Smooth muscle cell (in vitro differentiated cells): ENCODE measurements around the gene NT5C. TPM values are rescaled to one million over a fixed set of nuclear protein-coding genes. Genes with fewer than 3 reads are reported as not detected.
A peak's percentile ranks its signal among the peaks of the same experiment; 100 is the strongest.
"Not testable (repeated sequence)": the region's sequence is repeated elsewhere in the genome, so short reads cannot be mapped to it uniquely, and the experiment has no call there.

Experiments
- DNase-seq: peaks from one replicate; lab custom pipeline; 2025; ENCODE audit not compliant: unreplicated experiment; lab: John Stamatoyannopoulos, UW
- H2AFZ ChIP-seq: fragments of 200-600 bp; sonication (generic); 2 replicates; pipeline ENCODE4 v1.6.0; 2016; ENCODE audit warnings: antibody characterized with exemption, low read depth, mild to moderate bottlenecking
- H3F3A ChIP-seq: fragments of 200-600 bp; sonication (generic); 2 replicates; pipeline ENCODE4 v1.6.0; 2017; ENCODE audit warnings: antibody characterized with exemption, low read depth
- H3K27ac ChIP-seq: fragments of 200-600 bp; sonication (generic); 2 replicates; pipeline ENCODE4 v1.5.1; 2016; ENCODE audit warnings: low read depth, mild to moderate bottlenecking
- H3K27me3 ChIP-seq: fragments of 200-600 bp; sonication (generic); 2 replicates; pipeline ENCODE4 v1.6.1; 2016; ENCODE audit warnings: low read depth, mild to moderate bottlenecking
- H3K36me3 ChIP-seq: fragments of 200-600 bp; sonication (generic); 2 replicates; pipeline ENCODE4 v1.5.1; 2016; ENCODE audit warnings: low read depth
- H3K4me1 ChIP-seq: fragments of 200-600 bp; sonication (generic); 2 replicates; pipeline ENCODE4 v1.5.1; 2016; ENCODE audit warnings: low read depth
- H3K4me2 ChIP-seq: fragments of 200-600 bp; sonication (generic); 2 replicates; pipeline ENCODE4 v1.6.0; 2016; ENCODE audit warnings: mild to moderate bottlenecking
- H3K4me3 ChIP-seq: fragments of 200-600 bp; sonication (generic); 2 replicates; pipeline ENCODE4 v1.5.1; 2016; ENCODE audit warnings: mild to moderate bottlenecking
- H3K79me2 ChIP-seq: fragments of 200-600 bp; sonication (generic); 2 replicates; pipeline ENCODE4 v1.6.0; 2016; ENCODE audit warnings: low read depth, mild to moderate bottlenecking
- H3K9ac ChIP-seq: fragments of 200-600 bp; sonication (generic); 2 replicates; pipeline ENCODE4 v1.6.0; 2016; ENCODE audit warnings: low read depth
- H3K9me3 ChIP-seq: fragments of 200-600 bp; sonication (generic); replicated peaks from 2 replicates; pipeline ENCODE4 v1.5.1; 2016; ENCODE audit warnings: low read depth
- H4K20me1 ChIP-seq: fragments of 200-600 bp; sonication (generic); 2 replicates; pipeline ENCODE4 v1.6.0; 2016; ENCODE audit warnings: low read depth
- WGBS: methylation state at CpG from one replicate; pipeline ENCODE4 v1.1.7; 2016; ENCODE audit warnings: low lambda C conversion rate; 5-methylcytosine and 5-hydroxymethylcytosine counted together
- polyA plus RNA-seq: library from polyadenylated mRNA; unstranded; fragments of >200 nt; fragmentation: Nextera tagmentation; extraction: Ambion mirVana; gene quantifications from 2 replicates; pipeline ENCODE4 v1.2.1, GENCODE V29; 2016
- total RNA-seq: library from RNA; depleted of rRNA; stranded (reverse); fragments of >200 nt; gene quantifications from 2 replicates; pipeline ENCODE4 v1.2.3, GENCODE V29; 2014
- TF ChIP-seq, protein P1 (sequence below): fragments of 200-600 bp; sonication (generic); IDR thresholded peaks from 2 replicates; pipeline ENCODE4 v1.5.1; 2017; ENCODE audit warnings: borderline replicate concordance, mild to moderate bottlenecking, antibody characterized with exemption; ENCODE audit not compliant: insufficient read depth, poor library complexity, severe bottlenecking

NT5C gene
- total and polyA plus RNA-seq, 2 experiments from 2014 or later: 39.9 to 46.8 TPM

DNA sequence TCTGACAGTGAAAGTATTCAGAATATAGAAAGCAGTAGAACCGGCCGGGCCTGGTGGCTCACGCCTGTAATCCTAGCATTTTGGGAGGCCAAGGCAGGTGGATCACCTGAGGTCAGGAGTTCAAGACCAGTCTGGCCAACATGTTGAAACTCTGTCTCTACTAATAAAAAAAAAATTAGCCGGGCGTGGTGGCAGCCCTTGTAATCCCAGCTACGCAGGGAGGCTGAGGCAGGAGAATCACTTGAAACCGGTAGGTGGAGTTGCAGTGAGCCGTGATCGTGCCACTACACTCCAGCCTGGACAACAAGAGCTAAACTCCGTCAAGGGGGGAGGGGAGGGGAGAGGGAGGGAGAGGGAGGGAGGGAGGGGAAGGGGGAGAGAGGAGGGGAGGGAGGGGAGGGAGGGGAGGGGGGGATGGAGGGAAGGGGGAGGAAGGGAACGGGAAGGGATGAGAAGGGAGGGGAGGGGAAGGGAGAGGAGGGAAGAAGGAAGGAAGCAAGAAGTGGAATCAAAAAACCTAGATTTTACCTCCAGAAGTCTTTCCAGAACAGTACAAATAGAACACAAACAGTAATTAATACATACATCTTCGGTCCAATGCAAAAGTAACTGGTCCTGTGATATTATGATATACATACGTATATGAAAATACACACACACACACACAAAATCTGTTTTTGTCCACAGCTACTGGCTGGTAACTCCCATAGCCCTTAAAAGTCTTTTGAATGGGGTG lies 10.9 kb upstream of the NT5C start:
- Histone ChIP-seq H3F3A (peaks cover 23% of the 10 kb centered on the region), H2AFZ (no peak overlapping the region), H3K4me2 (no peak overlapping the region), H3K36me3 (peaks cover 31% of the 10 kb centered on the region), H3K27me3 (no peaks in the 10 kb centered on the region), H3K4me3 (no peak overlapping the region), H3K9ac (no peak overlapping the region), H3K27ac (no peak overlapping the region), H3K79me2 (peaks cover 7% of the 10 kb centered on the region), H3K9me3 (no peaks in the 10 kb centered on the region), H4K20me1 (peaks cover 9% of the 10 kb centered on the region), H3K4me1 (no peaks in the 10 kb centered on the region)
- no peak for DNase-seq
- WGBS: 96% methylated on average over 9 of the region's 13 CpGs
- TF ChIP-seq, protein P1, sequence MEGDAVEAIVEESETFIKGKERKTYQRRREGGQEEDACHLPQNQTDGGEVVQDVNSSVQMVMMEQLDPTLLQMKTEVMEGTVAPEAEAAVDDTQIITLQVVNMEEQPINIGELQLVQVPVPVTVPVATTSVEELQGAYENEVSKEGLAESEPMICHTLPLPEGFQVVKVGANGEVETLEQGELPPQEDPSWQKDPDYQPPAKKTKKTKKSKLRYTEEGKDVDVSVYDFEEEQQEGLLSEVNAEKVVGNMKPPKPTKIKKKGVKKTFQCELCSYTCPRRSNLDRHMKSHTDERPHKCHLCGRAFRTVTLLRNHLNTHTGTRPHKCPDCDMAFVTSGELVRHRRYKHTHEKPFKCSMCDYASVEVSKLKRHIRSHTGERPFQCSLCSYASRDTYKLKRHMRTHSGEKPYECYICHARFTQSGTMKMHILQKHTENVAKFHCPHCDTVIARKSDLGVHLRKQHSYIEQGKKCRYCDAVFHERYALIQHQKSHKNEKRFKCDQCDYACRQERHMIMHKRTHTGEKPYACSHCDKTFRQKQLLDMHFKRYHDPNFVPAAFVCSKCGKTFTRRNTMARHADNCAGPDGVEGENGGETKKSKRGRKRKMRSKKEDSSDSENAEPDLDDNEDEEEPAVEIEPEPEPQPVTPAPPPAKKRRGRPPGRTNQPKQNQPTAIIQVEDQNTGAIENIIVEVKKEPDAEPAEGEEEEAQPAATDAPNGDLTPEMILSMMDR: no peak

GRCh38 chr17:75138519-75138918 lies 7.0 kb upstream of the NT5C start:
- DNase-seq: no peak
- Histone ChIP-seq H3K9ac (no peak overlapping the region), H3K36me3 (peaks cover 10% of the 10 kb centered on the region), H3K4me3 (no peak overlapping the region), H3K9me3 (no peaks in the 10 kb centered on the region), H3K27me3 (no peaks in the 10 kb centered on the region), H3K4me2 (no peak overlapping the region), H3K4me1 (no peaks in the 10 kb centered on the region), H2AFZ (no peak overlapping the region), H3K27ac (no peak overlapping the region), H4K20me1 (no peaks in the 10 kb centered on the region), H3F3A (peaks cover 45% of the 10 kb centered on the region), H3K79me2 (no peaks in the 10 kb centered on the region)
- TF ChIP-seq, protein P1: no peak
- 92% methylated on average over 5 of the region's 5 CpGs for WGBS

DNA sequence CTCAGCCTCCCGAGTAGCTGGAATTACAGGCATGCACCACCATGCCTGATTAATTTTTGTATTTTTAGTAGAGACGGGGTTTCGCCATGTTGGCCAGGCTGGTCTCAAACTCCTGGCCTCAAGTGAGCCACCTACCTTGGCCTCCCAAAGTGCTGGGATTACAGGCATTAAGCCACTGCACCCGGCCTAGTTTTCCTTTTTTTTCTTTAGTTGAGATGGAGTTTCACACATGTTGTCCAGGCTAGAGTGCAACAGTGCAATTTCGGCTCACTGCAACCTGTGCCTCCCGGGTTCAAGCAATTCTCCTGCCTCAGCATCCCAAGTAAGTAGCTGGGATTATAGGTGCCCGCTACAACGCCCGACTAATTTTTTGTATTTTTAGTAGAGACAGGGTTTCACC lies 6.2 kb upstream of the NT5C start:
- not testable (repeated sequence) for H3K4me3 ChIP-seq, H4K20me1 ChIP-seq, DNase-seq, H3K79me2 ChIP-seq, H3K4me2 ChIP-seq, H2AFZ ChIP-seq, H3K4me1 ChIP-seq, H3K9me3 ChIP-seq, H3K27me3 ChIP-seq, H3K27ac ChIP-seq, H3K9ac ChIP-seq
- 98% methylated on average over 9 of the region's 9 CpGs for WGBS
- H3F3A ChIP-seq: peaks cover 39% of the 10 kb centered on the region
- peaks cover 10% of the 10 kb centered on the region for H3K36me3 ChIP-seq

DNA sequence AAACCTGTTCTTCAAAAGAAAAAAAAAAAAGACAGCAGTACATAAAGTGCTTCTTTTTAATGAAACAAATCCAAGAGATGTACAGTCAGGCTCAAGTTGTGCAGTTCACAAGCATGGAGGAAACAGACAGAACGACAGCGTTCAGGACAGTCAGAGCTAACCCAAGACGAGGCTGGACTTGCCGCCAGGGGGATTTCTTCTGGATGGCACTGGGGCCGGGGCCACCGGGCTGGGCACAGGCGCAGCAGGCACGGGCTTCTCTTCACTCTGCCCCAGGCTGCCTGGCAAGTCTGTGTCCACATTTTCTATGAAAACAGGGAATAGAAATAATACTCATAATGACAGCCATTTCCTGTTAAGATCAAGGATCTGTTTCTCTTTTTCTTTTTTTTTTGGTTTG lies 4.4 kb upstream of the NT5C start:
- Histone ChIP-seq H4K20me1 (no peaks in the 10 kb centered on the region), H3K27ac (peak overlapping the region; percentile 82)
- WGBS: 97% methylated on average over 8 of the region's 8 CpGs

More for the DNA sequence above, 4.4 kb upstream of the NT5C start:
- TF ChIP-seq, protein P1: no peak
- no peak for DNase-seq
- no peak overlapping the region for H3K4me2 ChIP-seq
- no peaks in the 10 kb centered on the region for H3K4me1 ChIP-seq
- no peak overlapping the region for H3K4me3 ChIP-seq
- no peak overlapping the region for H2AFZ ChIP-seq
- no peaks in the 10 kb centered on the region for H3K9me3 ChIP-seq
- H3F3A ChIP-seq: peaks cover 37% of the 10 kb centered on the region
- H3K27me3 ChIP-seq: no peaks in the 10 kb centered on the region
- peaks cover 3% of the 10 kb centered on the region for H3K79me2 ChIP-seq
- H3K36me3 ChIP-seq: peaks cover 10% of the 10 kb centered on the region
- H3K9ac ChIP-seq: no peak overlapping the region
